B cell (primary cell): Measurements from ENCODE around the gene KLHL11.

Experiments used
- EZH2 ChIP-seq: IDR thresholded peaks from 2 replicates; pipeline ENCODE4 v1.6.1; 2012; ENCODE audit warnings: borderline replicate concordance, low read depth, mild to moderate bottlenecking, moderate library complexity, low read length; ENCODE audit not compliant: insufficient read depth, poor library complexity, severe bottlenecking
- TF ChIP-seq, protein P1 (sequence below): fragments of 200-600 bp; IDR thresholded peaks from one replicate; pipeline ENCODE4 v1.8.0; 2022; ENCODE audit warnings: antibody characterized with exemption, mild to moderate bottlenecking

DNA sequence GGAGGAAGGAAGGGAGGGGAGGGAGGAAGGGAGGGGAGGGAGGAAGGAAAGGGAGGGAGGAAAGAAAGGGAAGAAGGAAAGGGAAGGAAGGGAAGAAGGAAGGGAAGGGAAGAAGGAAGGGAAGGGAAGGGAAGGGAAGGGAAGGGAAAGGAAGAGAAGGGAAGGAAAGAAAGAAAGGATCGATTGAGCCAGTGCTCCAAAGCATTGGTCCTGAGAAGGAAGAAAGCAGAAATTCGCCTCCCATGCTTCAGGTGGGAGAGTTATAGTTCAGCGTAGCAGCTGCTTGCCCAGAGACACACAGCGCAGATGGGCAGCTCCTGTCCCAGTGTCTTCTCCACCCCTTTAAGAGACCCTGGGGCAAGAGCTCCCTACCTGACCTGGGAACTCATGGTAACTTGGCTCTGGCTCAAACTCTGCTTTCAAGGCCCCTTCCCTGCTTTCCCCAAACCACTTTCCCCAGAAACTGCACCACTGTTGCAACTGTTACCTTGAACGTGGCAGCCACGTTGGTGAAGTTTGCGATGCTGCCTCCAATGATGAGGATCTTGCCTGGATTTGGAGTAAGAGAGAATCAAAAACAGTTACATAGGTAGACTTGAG lies 39.1 kb upstream of the KLHL11 start:
- TF ChIP-seq, protein P1, sequence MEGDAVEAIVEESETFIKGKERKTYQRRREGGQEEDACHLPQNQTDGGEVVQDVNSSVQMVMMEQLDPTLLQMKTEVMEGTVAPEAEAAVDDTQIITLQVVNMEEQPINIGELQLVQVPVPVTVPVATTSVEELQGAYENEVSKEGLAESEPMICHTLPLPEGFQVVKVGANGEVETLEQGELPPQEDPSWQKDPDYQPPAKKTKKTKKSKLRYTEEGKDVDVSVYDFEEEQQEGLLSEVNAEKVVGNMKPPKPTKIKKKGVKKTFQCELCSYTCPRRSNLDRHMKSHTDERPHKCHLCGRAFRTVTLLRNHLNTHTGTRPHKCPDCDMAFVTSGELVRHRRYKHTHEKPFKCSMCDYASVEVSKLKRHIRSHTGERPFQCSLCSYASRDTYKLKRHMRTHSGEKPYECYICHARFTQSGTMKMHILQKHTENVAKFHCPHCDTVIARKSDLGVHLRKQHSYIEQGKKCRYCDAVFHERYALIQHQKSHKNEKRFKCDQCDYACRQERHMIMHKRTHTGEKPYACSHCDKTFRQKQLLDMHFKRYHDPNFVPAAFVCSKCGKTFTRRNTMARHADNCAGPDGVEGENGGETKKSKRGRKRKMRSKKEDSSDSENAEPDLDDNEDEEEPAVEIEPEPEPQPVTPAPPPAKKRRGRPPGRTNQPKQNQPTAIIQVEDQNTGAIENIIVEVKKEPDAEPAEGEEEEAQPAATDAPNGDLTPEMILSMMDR: no peak
- TF ChIP-seq EZH2: no peak
